GM18870 (cell line): ENCODE data around the gene EML3.
A peak's percentile ranks its signal among the peaks of the same experiment; 100 is the strongest.
"Not testable (repeated sequence)": the region's sequence is repeated elsewhere in the genome, so short reads cannot be mapped to it uniquely, and the experiment has no call there.

Experiments
- ATAC-seq: cut with Tn5 transposase; IDR thresholded peaks from one replicate; pipeline ENCODE4 v1.9.1; 2021; ENCODE audit warnings: moderate library complexity; ENCODE audit not compliant: unreplicated experiment

Gene EML3

DNA sequence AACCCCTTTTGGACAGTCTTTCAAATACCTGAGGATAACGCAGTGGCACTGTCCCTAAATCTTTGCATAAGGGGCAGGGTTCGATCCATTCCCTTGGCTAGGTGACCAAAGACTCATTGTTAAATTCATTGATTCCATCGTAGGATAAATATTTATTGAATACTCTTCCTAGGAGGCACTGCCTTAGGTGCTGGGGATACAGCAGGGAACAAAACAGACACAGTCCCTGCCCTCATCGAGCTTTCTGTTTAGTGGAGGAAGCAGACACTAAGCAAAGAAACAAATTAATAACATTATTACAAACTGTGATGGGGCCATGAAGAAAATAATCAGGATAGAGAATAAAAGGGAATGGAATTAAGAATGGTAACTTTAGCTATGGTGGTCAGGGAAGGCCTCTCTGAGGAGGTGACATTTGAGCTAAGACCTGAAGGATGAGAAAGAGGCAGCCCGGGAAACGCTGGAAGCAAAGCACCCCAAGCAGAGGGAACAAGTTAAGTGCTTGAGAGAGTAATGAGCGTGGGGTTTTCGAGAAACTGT is 8.5 kb upstream of the EML3 start:
- ATAC-seq, result no peak

- not testable (repeated sequence) for ATAC-seq
These were observed 4.4 kb upstream of the EML3 start for GRCh38 chr11:62616957-62617356.

GRCh38 chr11:62615521-62615920 is 2.9 kb upstream of the EML3 start:
- no peak for ATAC-seq

DNA sequence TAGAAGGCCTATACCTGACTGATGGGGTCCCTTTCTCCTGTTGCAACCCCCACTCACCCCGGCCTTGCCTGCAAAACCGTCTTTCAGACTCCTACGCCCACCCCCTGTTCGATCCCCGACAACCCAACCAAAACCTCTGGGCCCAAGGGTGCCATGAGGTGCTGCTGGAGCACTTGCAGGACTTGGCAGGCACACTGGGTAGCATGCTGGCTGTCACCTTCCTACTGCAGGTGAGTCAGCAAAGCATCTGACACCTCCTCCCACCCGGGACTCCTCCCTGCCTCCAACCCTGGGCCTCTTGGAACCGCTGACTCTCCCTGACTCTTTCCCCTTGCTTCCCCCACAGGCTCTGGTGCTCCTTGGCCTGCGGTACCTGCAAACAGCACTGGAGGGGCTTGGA is 1.7 kb upstream of the EML3 start:
- ATAC-seq, result no peak

DNA sequence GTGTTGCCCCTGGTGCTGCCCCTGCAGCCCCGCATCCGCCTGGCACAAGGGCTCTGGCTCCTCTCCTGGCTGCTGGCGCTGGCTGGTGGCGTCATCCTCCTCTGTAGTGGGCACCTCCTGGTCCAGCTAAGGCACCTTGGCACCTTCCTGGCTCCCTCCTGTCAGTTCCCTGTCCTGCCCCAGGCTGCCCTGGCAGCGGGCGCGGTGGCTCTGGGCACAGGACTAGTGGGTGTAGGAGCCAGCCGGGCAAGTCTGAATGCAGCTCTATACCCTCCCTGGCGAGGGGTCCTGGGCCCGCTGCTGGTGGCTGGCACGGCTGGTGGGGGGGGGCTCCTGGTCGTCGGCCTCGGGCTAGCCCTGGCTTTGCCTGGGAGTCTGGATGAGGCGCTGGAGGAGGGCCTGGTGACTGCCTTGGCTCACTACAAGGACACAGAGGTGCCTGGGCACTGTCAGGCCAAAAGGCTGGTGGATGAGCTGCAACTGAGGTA is 760 bp upstream of the EML3 start:
- ATAC-seq, result no peak

GRCh38 chr11:62611705-62612365 is 740 bp downstream of the EML3 start:
- peak; percentile 11 for ATAC-seq

- ATAC-seq, result no peak
These were observed 1.5 kb downstream of the EML3 start for GRCh38 chr11:62610814-62611704.

GRCh38 chr11:62610403-62610802 is 2.2 kb downstream of the EML3 start:
- no peak for ATAC-seq

- no peak for ATAC-seq
These were observed 3.8 kb downstream of the EML3 start for GRCh38 chr11:62608776-62609175.

- ATAC-seq, result no peak
These were observed 4.9 kb downstream of the EML3 start for GRCh38 chr11:62607714-62608113.

GRCh38 chr11:62605902-62606301 is 6.7 kb downstream of the EML3 start:
- no peak for ATAC-seq

DNA sequence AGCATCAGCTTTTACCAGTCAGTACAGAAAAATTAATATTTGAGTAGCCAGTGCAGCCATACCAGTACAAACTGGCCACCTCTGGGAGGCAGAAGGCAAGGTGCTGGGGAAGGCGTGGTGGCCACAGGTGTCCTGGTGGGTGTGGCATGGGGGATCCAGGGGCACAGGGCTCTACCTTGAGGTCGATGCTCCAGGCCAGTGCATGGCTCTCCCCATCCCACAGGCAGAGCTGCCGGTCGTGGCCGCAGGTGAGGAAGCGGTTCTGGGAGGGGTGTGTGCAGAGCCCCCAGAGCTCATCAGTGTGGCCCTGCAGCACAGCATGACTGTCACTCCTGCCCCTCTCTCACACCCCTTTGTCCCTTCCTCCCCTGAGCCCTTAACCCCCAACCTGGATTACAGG is 7.1 kb downstream of the EML3 start:
- ATAC-seq, result no peak

- no peak for ATAC-seq
These were observed 8.0 kb downstream of the EML3 start for GRCh38 chr11:62604460-62605120.

DNA sequence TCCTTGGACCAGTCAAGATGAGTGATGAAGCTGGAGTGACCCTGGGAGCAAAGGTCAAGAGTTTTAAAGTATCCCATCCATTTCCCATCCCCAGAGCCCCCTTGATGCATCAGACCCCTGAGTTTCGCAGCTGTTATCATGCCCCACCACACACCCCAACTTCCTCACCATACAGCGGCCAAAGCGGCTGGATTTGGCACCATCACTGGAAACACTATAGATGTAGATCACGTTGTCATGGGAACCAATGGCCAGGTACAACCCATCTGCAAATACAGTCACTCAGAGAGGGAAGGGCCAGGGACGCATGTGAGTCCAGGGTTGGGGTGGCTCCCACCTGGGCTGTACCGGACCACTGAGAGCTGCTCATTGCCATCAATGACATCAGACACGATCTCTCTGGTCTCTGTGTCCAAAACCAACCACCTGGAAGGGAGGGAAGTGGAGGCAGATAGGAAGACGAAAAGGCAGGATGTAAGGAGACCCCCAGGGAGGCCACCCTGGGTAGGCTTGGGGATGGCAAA is 8.7 kb downstream of the EML3 start:
- ATAC-seq, result no peak

DNA sequence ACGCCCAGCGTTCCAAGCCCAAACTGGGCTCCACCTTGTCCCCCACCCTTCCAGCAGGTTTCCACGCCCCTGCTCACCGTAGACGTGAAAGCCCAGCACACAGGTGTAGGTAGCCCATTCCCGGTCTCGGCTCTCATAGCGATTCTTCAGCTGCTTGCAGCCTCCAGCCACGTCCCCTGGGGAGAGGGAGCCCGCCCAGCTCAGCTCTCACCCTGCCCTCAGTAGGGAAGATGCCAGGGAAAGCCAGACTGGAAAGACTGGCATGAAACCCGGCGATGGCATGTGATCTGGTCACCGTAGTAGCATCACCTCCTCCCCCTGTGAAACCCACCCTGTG is 9.5 kb downstream of the EML3 start:
- ATAC-seq, result no peak

DNA sequence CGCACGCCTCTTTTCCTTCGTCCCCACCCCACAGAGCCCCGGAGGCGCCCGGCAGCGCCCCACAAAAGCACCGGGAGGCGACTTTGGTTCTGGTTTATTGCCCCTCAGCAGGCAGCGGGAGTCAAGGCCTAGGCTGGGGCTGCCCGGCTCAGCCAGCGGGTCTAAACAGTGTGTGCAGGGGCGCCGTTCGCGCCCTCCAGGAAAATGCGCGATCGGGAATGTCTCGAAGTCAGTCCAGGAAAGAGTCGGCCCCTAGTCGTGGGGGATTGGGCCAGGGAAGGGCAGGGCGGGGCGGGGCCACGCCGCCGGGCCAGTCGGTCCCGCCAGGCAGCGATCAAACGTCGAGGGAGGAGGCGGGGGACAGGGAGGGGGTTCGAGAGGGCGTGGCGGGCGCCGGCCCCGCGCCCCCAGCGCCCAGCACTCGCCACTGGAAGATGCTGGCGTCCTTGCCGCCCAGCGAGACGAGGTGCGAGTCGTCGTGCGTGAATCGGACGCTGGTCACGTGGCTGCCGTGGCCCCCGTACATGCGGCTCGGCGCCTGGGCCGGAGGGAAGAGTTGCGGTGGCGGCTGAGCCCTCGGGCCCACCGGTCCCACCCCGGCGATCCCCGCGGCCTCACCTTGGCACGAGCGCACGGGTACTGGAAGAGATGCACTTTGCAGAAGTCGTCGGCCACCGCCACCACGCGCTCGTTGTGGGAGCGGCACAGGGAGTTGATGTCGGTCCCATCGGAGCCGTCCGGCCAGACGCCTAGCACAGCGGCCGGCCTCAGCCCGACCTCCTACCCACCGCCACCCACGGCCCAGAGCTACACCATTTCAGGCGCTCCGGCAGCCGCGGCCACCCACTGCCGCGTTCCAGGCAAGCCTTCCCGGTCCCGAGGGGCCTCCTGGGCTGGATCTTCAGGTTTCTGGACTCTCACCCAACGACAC is 10.2 kb downstream of the EML3 start:
- ATAC-seq, result no peak

DNA sequence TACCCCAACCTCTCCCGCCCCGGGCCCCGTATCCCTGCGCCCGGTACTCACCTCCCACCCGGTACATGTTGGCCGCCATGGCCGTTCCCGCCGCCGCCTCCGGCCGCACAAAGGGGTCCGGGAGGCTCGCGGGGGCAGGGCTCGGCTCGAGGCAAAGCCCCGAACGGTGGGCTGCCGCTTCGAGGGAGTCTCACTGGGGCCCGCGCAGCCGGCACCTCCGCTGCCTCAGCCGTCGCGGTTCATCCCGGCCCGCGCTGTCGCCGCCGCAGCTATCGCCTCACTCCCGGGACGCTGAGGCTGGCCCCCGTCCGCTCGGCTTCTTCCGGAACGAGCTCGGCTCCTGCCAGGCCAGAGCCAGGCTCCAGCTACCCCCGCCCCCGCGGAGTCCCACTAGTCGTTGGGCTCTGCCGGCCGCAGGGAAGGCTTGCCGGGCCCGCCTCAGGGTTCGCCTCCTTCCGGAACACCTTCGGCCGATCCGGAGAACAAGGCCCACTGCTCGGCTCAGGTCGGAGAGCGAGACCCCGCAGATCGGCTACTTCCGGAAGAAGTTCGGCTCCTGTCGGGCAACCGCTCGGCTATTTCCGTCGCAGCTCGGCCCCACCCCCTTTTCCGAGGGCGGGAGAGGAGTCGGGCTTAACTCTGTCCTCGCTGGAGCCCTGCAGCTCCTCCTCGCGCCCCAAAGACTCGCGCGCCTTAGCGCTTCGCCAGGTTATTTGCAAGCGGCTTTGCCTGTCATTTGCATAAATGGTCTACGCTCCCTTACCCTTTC is 11.0 kb downstream of the EML3 start, which contains the start of gene MTA2:
Gene MTA2, minus strand, starts transcription at position 494 of the 769 bp plus-strand sequence. Its CDS starts 415 bp downstream, at position 79.
- peak; percentile 70 for ATAC-seq

DNA sequence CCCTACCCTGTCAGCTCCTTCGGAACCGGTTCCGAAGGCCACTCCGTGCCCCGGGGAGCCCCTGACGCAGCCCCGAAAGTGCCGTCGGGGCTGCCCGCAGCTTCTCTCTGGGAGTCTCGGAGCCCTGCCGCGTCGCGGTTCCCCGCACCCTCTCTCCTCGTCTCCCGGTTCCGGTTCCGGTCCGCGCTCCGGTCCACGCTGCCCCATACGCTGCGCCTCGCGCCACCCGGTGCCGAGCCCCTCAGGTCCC is 11.5 kb downstream of the EML3 start:
- no peak for ATAC-seq

DNA sequence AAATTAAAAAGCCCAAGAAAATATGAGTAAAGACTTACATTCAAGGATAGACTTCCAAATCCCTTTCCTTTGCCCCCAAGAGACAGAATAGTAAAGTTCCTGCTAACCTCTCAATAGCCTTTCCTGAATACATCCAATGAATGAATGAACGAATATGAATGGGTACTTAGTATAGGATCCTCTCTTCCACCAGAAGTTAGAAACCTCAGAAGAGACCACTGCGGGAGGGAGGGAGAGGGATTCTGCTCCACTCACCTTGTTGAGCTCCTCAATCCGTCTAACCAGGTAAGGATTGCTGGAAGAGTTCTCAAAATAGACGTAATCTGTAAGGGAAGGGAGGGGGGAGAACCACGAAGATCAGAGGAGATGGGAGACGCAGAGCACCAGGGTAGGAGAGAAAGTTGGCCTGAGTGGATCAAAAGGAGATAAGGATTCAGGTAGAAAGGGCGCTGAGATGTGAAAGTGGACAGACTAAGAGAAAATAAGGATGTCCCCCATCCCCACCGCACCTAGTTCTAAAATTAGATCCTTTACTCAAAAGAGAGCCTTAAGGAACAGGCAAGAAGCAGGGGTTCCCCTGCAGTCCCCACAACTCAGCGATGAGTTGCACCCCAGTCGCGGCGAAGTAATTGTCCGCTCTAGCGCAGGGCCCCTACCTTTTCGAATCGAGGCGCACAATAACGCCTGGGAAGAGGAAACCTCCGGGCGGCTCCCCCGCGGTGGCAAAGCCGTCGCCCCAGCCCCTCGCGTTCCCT is 12.0 kb downstream of the EML3 start:
- ATAC-seq, result no peak
